AG10803 (cell line): ENCODE data around the gene SYDE1.

Experiments used
- DNase-seq: peaks from one replicate; pipeline ENCODE4 v3.0.0; 2010; ENCODE audit warnings: low read depth
- H3K4me3 ChIP-seq: 2 replicates; pipeline ENCODE4 v1.5.1; 2011; ENCODE audit warnings: mild to moderate bottlenecking, low read length, control low read depth
- CTCF ChIP-seq: conservative IDR thresholded peaks from 2 replicates; pipeline ENCODE4 v1.5.1; 2011; ENCODE audit warnings: mild to moderate bottlenecking, low read length, control low read depth, inconsistent platforms

The SYDE1 gene

GRCh38 chr19:15101479-15102082 lies 5.6 kb upstream of the SYDE1 start:
- peak; percentile 75 for TF ChIP-seq CTCF
- H3K4me3 ChIP-seq, result no peak overlapping the region
- peak; percentile 36 for DNase-seq

- TF ChIP-seq CTCF, result no peak
Measured at GRCh38 chr19:15104003-15104402, 3.2 kb upstream of the SYDE1 start.

GRCh38 chr19:15104411-15104810 lies 2.8 kb upstream of the SYDE1 start:
- TF ChIP-seq CTCF, result no peak
- H3K4me3 ChIP-seq, result no peak overlapping the region
- no peak for DNase-seq

More at GRCh38 chr19:15104003-15104402, 3.2 kb upstream of the SYDE1 start:
- no peak for DNase-seq
- no peak overlapping the region for H3K4me3 ChIP-seq

GRCh38 chr19:15105044-15105443 lies 2.2 kb upstream of the SYDE1 start:
- no peak for DNase-seq
- no peak for TF ChIP-seq CTCF

GRCh38 chr19:15108145-15108844 lies 1.1 kb downstream of the SYDE1 start:
- peak overlapping the region; percentile 67 for H3K4me3 ChIP-seq
- DNase-seq, result peak; percentile 14
- TF ChIP-seq CTCF, result no peak

More at GRCh38 chr19:15105044-15105443, 2.2 kb upstream of the SYDE1 start:
- H3K4me3 ChIP-seq, result no peak overlapping the region

- no peak for DNase-seq
- no peak for TF ChIP-seq CTCF
- peak overlapping the region; percentile 67 for H3K4me3 ChIP-seq
Measured at GRCh38 chr19:15108845-15109767, 1.9 kb downstream of the SYDE1 start.
